PC-9 (cell line): ENCODE results near the gene CPD. TPM values are rescaled to one million over a fixed set of nuclear protein-coding genes. Genes with fewer than 3 reads are reported as not detected.

Source experiments
- Bru-seq: library from RNA; stranded (reverse); fragments of 400-500 nt; gene quantifications from one replicate; lab custom pipeline; 2021; lab: Mats Ljungman, UMichigan
- BruChase-seq, 2 experiments: library from RNA; stranded (reverse); fragments of 400-500 nt; gene quantifications; one replicate each; lab custom pipeline; 2021; lab: Mats Ljungman, UMichigan
- BruUV-seq: library from RNA; stranded (reverse); fragments of 400-500 nt; replicated peaks from 2 replicates; lab custom pipeline; 2021; lab: Mats Ljungman, UMichigan
- CTCF ChIA-PET: fragments of 300-600 bp; sonication (Branson Sonifier 250); formaldehyde crosslinking; loops from one replicate; lab custom pipeline; 2022; ENCODE audit warnings: antibody characterized with exemption; lab: Charles Lee
- POLR2A ChIA-PET: fragments of 300-600 bp; sonication (Branson Sonifier 250); formaldehyde crosslinking; loops from one replicate; lab custom pipeline; 2022; ENCODE audit warnings: antibody characterized with exemption; ENCODE audit not compliant: unreplicated experiment; lab: Charles Lee
- DNase-seq, 2 experiments: peaks; one replicate each; pipeline versions ENCODE4 v3.0.0 to v3.0.0-alpha.2; 2015 to 2022; ENCODE audit warnings: mixed read lengths in 1 of 2
- H2AFZ ChIP-seq: fragments of 200-600 bp; sonication (generic); 2 replicates; pipeline ENCODE4 v1.8.1; 2017; ENCODE audit warnings: antibody characterized with exemption
- H3F3A ChIP-seq: fragments of 200-600 bp; sonication (generic); 2 replicates; pipeline ENCODE4 v1.8.1; 2017; ENCODE audit warnings: antibody characterized with exemption, mild to moderate bottlenecking, low read depth; ENCODE audit not compliant: insufficient read depth
- H3K27ac ChIP-seq: fragments of 200-600 bp; sonication (generic); 2 replicates; pipeline ENCODE4 v1.6.1; 2016; ENCODE audit warnings: mixed run types
- H3K27me3 ChIP-seq: fragments of 200-600 bp; sonication (generic); 2 replicates; pipeline ENCODE4 v1.6.1; 2016; ENCODE audit warnings: low read depth, mixed run types; ENCODE audit not compliant: insufficient read depth
- H3K36me3 ChIP-seq: fragments of 200-600 bp; sonication (generic); 2 replicates; pipeline ENCODE4 v1.6.1; 2016; ENCODE audit warnings: low read depth, mixed run types
- H3K4me1 ChIP-seq: fragments of 200-600 bp; sonication (generic); replicated peaks from 2 replicates; pipeline ENCODE4 v1.6.1; 2016; ENCODE audit warnings: mixed run types; ENCODE audit not compliant: insufficient read depth
- H3K4me2 ChIP-seq: fragments of 200-600 bp; sonication (generic); 2 replicates; pipeline ENCODE4 v1.6.1; 2017; ENCODE audit warnings: mixed run types
- H3K4me3 ChIP-seq: fragments of 200-600 bp; sonication (generic); 2 replicates; pipeline ENCODE4 v1.6.1; 2016; ENCODE audit warnings: mixed run types
- H3K79me2 ChIP-seq: fragments of 200-600 bp; sonication (generic); 2 replicates; pipeline ENCODE4 v1.6.1; 2017; ENCODE audit warnings: low read depth, mixed run types
- H3K9me2 ChIP-seq: fragments of 200-600 bp; sonication (generic); 2 replicates; pipeline ENCODE4 v1.8.1; 2017; ENCODE audit warnings: mild to moderate bottlenecking; ENCODE audit not compliant: insufficient read depth
- H3K9me3 ChIP-seq: fragments of 200-600 bp; sonication (generic); 2 replicates; pipeline ENCODE4 v1.8.1; 2016; ENCODE audit warnings: low read depth; ENCODE audit not compliant: insufficient read depth
- H4K20me1 ChIP-seq: fragments of 200-600 bp; sonication (generic); 2 replicates; pipeline ENCODE4 v1.8.1; 2017; ENCODE audit not compliant: insufficient read depth
- EZH2 ChIP-seq: fragments of 200-600 bp; sonication (generic); IDR thresholded peaks from 2 replicates; pipeline ENCODE4 v1.8.0; 2017; ENCODE audit warnings: antibody characterized with exemption, low read depth
- intact Hi-C: fragments of 100-400 bp; cut with micrococcal nuclease; formaldehyde crosslinking; loops from one replicate; pipeline ENCODE4 v1.10.0; 2022; ENCODE audit not compliant: unreplicated experiment
- long read RNA-seq: library from polyadenylated mRNA; stranded (forward); transcript quantifications from one replicate; pipeline ENCODE4 v2.0.0, GENCODE V29; 2022
- total RNA-seq: library from RNA; stranded (reverse); gene quantifications from 2 replicates; pipeline ENCODE4 v1.2.3, GENCODE V29; 2021
- TF ChIP-seq, protein P1 (sequence below): fragments of 200-600 bp; sonication (generic); conservative IDR thresholded peaks from 2 replicates; pipeline ENCODE4 v1.6.1; 2017; ENCODE audit warnings: mixed run types, antibody characterized with exemption, mild to moderate bottlenecking, moderate library complexity

CPD gene
- total RNA-seq (44.7 and 55.0 TPM in 2 replicates), Bru-seq, nascent RNA (percentile 68 among the genes with signal in this experiment), BruChase-seq, experiment 1, labeled RNA remaining after a 2-hour chase (percentile 57 among the genes with signal in this experiment), BruChase-seq, experiment 2, labeled RNA remaining after a 6-hour chase (percentile 72 among the genes with signal in this experiment)
- long read RNA-seq, full-length matches to known transcripts: 27 of 63 reads
- long read RNA-seq, partial matches to known transcripts: 5 of 63 reads
- long read RNA-seq, other reads (novel, unspliced or antisense): 31 of 63 reads

DNA sequence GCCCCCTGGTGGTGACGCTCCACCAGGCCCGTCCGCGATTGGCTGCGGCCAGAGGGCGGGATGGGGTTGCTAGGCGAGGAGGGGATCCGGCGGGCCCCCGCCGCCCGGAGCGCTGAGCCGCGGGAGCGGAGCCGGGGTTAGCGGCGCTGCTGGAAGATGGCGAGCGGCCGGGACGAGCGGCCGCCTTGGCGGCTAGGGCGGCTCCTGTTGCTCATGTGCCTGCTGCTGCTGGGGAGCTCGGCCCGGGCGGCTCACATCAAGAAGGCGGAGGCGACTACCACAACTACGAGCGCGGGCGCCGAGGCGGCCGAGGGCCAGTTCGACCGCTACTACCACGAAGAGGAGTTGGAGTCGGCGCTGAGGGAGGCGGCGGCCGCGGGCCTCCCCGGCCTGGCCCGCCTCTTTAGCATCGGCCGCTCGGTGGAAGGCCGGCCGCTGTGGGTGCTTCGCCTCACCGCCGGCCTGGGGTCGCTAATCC is at the start of gene CPD:
CPD (plus strand) TSS at position 103 of the 478 bp plus-strand sequence; CDS start at position 157, 54 bp downstream.
- POLR2A ChIA-PET: interaction anchor here (0.6 kb wide), 1 partner anchor 98 kb away, joined by 5 read pairs; the partner anchor contains the start of gene GOSR1

DNA sequence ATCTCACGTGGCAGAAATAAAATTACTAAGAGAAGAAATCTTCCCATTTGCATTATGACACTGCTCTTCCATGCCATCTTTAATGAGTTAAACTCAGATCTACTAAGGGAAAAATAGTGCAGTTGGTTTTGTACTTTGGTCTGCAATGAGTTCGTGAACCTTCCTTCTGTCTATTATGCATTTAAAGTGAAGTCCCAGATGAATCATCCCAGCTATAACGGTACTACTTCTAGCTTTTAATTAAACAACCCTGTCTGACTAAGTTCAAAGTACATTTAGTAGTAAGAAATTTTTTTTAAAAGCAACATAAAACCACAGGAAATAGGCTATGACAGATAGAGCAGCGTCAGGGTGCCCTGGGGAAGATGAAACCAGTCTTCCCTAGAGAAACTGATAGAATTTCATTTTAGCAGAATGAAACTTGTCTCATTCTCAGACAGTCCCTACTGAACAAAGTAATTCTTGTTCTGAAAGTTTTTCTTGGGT is 46.6 kb upstream of the CPD start:
- no peaks in the 10 kb centered on the region for H3K9me3 ChIP-seq
- CTCF ChIA-PET: no interaction called here
- no peak overlapping the region for H3K27ac ChIP-seq
- no peaks in the 10 kb centered on the region for H3K9me2 ChIP-seq
- no peaks in the 10 kb centered on the region for H3K79me2 ChIP-seq
- intact Hi-C loops: no loop called here
- POLR2A ChIA-PET: no interaction called here
- BruUV-seq: no TSS peak
- H4K20me1 ChIP-seq: no peaks in the 10 kb centered on the region
- H3K4me2 ChIP-seq: no peak overlapping the region
- no peaks in the 10 kb centered on the region for H3K36me3 ChIP-seq
- DNase-seq: no peak
- no peak overlapping the region for H2AFZ ChIP-seq
- TF ChIP-seq EZH2: no peak
- TF ChIP-seq, protein P1, sequence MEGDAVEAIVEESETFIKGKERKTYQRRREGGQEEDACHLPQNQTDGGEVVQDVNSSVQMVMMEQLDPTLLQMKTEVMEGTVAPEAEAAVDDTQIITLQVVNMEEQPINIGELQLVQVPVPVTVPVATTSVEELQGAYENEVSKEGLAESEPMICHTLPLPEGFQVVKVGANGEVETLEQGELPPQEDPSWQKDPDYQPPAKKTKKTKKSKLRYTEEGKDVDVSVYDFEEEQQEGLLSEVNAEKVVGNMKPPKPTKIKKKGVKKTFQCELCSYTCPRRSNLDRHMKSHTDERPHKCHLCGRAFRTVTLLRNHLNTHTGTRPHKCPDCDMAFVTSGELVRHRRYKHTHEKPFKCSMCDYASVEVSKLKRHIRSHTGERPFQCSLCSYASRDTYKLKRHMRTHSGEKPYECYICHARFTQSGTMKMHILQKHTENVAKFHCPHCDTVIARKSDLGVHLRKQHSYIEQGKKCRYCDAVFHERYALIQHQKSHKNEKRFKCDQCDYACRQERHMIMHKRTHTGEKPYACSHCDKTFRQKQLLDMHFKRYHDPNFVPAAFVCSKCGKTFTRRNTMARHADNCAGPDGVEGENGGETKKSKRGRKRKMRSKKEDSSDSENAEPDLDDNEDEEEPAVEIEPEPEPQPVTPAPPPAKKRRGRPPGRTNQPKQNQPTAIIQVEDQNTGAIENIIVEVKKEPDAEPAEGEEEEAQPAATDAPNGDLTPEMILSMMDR: no peak
- H3F3A ChIP-seq: no peaks in the 10 kb centered on the region
- H3K27me3 ChIP-seq: no peaks in the 10 kb centered on the region
- no peak overlapping the region for H3K4me3 ChIP-seq
- no peaks in the 10 kb centered on the region for H3K4me1 ChIP-seq

More for the DNA sequence above, at the start of gene CPD:
- no peaks in the 10 kb centered on the region for H3K9me3 ChIP-seq
- peak within 1 kb of the TSS; percentile 91 for H2AFZ ChIP-seq
- no TSS peak for BruUV-seq
- TF ChIP-seq, protein P1: no peak
- TF ChIP-seq EZH2: no peak
- peaks cover 24% of the 10 kb centered on the region for H4K20me1 ChIP-seq
- H3K4me3 ChIP-seq: peak within 1 kb of the TSS; percentile 84
- peak within 1 kb of the TSS; percentile 97 for H3K4me2 ChIP-seq
- CTCF ChIA-PET: no interaction called here
- H3K36me3 ChIP-seq: peaks cover 6% of the 10 kb centered on the region
- intact Hi-C loops: loop anchor here (2.0 kb wide), 1 partner anchor 34 kb away; no protein-coding TSS in a partner anchor
- peak; percentile 81 to 96 for DNase-seq
- no peaks in the 10 kb centered on the region for H3K27me3 ChIP-seq
- H3K27ac ChIP-seq: no peak within 1 kb of the TSS
- peaks cover 28% of the 10 kb centered on the region for H3F3A ChIP-seq
- H3K9me2 ChIP-seq: no peaks in the 10 kb centered on the region
- H3K79me2 ChIP-seq: peaks cover 44% of the 10 kb centered on the region
- H3K4me1 ChIP-seq: peaks cover 73% of the 10 kb centered on the region

DNA sequence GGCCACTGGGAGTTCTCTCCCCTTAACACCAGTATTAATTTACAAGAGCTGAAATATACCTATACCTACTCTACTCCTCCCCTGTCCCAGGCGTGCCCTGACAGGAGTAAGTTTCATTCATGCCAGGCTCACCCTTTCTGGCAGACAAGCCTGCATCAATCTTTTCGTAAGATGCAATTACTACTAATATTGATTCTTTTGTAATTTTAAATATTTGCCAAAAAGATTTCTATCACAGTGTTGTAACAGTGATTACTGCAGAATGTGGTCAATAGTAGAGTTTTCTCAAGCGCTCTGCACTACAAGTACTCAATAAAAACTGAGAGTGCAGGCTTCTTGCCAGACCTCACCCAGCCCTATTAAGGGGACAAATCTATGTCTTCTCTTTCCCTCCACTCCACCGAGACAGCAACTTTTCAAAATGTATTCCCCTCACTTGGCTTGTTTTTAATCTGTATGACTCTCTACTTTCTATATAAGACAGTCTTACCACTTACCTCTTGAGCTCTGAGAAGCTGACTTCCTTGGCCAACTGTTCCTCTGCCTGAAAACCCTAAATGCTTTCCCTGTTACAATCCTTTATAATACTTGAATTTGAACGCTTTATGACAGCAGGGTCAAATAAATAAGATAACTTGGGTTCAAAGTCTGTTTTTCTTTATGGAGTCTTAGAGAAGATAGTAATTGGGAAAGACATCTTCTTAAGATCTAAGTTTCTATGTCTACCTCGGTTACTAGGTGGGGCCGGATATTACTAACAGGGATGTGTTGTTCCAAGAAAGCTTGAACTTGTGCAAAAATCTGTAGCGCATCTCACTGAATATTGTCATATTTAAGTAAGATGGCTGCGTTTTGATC is 45.0 kb upstream of the CPD start, which contains the start of gene TMIGD1:
TMIGD1 (minus strand) TSS at position 555 of the 858 bp plus-strand sequence. CDS start 1,924 bp downstream, outside the sequence.
- POLR2A ChIA-PET: interaction anchor here (0.6 kb wide), 1 partner anchor 173 kb away, joined by 7 read pairs; no protein-coding TSS in a partner anchor
- Histone ChIP-seq H2AFZ (no peak within 1 kb of the TSS), H3K4me2 (no peak within 1 kb of the TSS), H4K20me1 (no peaks in the 10 kb centered on the region), H3K4me3 (no peak within 1 kb of the TSS), H3K79me2 (no peaks in the 10 kb centered on the region), H3K27me3 (no peaks in the 10 kb centered on the region), H3K36me3 (no peaks in the 10 kb centered on the region), H3K9me3 (no peaks in the 10 kb centered on the region), H3F3A (no peaks in the 10 kb centered on the region), H3K4me1 (peaks cover 10% of the 10 kb centered on the region; the same call in 1 of the 2 replicates), H3K27ac (no peak within 1 kb of the TSS), H3K9me2 (no peaks in the 10 kb centered on the region)
- intact Hi-C loops: no loop called here
- DNase-seq: no peak
- no TSS peak for BruUV-seq
- CTCF ChIA-PET: no interaction called here
- no peak for TF ChIP-seq EZH2
- TF ChIP-seq, protein P1: no peak
